HL-60/S4 treated with phorbol 12-myristate 13-acetate at 8.2 ng/mL for 4 days and 3 days (cell line): ENCODE measurements around the gene SERPINA3.

Experiments
- in situ Hi-C: fragments of 300-500 bp; cut with MboI; formaldehyde crosslinking; loops from 2 replicates; pipeline ENCODE4 v1.15.0; 2022; ENCODE audit warnings: low sequenced_read_pairs

Gene SERPINA3

DNA sequence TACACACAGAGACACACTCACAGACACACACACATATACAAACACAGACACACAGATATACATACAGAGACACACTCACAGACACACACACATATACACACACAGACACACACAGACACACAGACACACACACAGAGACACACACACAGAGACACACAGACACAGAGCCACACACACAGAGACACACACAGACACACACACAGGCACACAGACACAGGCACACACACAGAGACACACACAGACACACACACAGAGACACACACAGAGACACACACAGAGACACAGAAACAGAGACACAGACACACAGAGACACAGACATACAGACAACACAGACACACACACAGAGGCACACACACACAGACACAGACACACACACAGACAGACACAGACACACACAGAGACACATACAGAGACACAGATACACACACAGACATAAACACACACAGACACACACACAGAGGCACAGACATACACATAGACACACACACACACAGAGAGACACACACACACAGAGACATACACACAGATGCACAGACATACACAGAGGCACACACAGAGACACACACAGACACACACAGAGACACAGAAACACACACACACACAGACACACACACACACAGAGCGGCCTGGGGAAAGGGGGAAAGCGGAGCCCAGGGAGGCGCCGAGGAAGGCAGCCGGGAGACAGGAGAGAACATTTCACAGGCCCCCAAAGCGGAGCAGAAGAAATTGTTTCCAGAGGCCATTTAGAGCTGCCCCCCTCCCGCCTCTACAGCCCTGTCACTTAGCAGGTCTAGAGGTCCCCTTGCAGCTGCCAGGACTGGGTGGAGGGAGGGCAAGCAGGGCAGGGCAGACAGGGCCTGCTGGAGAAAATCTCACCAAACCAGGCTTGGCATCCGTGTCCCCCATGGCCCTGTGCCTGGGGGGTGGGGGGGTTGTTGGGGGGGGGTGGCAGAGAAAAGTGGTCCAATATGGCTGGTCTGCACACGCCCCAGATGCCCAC is 38.9 kb downstream of the SERPINA3 start:
- in situ Hi-C loops = no loop called here

DNA sequence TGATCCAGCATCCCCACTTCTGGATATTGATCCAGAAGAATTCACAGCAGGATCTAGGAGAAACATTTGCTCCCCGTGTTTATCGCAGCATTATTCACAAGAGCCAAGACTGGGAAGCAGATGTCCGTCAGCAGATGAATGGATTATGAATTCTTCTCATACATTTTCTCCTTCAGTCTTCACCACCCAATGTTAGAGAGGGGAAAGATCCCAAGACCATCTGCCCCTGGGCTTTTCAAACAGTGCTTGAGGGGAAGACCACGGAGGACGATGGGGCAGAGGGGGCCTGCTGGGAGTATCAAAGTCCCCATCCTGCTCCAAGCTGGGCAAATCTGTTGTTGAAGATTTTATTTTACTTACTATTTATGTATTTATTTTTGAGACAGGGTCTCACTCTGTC is 41.1 kb downstream of the SERPINA3 start:
- in situ Hi-C loops = no loop called here

DNA sequence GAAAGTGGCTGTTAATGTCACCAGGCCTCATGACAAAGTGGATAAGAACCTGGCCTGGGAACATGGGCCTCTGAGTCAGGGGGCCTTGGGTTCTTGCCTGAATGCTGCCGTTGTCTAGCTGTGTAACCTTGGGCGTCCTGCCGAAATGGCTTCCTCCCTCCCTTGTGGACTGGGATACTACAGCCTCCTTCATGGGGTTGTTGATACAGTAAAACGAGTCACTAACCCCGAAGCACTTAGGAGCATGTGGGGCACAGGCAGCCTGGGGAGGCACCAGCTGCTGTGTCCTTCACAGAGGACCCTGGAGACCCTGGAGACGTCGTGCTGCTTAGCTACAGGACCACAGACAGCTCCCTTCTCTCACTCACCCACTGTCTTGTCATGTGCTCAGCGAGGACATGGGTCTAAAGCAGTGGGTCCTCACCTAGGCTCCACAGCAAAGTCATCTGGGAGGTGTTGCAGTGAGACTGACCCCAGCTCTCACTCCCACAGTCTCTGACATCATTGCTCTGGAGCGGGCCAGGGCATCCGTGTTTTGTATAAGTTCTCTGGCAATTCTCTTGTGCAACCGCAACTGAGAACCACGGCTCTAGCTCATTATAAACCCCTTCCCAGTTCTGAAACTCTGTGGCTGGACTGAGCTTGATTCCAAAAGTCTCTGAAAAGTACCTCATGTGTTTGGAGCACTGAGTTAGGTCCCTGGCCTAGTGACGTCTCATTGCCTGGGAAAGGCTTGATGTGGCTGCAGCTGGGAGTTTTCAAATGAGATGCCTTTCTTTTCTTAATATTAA is 42.1 kb downstream of the SERPINA3 start:
- in situ Hi-C loops = no loop called here

DNA sequence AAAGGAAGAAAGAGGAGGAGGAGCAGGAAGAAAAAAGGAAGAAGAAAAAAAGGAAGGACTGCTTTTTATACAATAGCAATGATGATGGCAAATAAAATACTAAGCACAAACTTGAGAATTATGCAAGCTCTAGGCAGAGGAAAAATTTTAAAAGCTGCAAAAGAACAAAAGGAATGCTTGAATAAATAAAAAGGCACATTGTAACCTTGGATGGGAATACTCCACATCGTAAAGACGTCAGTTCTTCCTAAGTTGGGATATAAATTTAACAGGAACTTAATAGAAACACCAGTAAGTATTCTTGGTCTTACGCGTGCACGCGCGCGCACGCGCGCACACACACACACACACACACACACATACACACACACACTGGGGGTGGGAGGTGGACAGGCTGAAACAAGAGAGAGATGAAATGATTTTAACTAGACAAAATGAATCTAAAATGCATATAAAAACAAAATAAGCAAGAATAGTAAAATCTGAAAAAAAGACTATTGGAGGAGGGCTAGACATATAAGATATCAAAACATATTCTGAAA is 43.0 kb downstream of the SERPINA3 start:
- in situ Hi-C loops = no loop called here

DNA sequence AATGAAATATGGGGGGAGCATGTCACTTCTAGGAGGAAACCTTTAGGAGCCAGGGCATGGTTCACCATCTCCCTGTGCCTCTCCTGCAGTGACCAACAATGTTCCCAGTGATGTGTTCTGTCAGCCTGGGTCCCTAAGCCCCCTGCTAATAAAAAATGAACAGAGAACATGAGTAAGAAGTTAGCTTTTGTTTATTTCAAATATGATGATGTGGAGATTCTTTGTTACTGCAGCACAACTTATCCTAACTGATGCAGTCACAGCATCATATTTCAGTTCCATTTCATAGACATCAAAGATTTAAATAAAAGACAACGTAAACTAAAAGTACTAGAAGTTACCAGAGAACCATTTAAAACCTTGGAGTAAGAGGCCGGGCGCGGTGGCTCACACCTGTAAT is 43.9 kb downstream of the SERPINA3 start:
- in situ Hi-C loops = no loop called here

DNA sequence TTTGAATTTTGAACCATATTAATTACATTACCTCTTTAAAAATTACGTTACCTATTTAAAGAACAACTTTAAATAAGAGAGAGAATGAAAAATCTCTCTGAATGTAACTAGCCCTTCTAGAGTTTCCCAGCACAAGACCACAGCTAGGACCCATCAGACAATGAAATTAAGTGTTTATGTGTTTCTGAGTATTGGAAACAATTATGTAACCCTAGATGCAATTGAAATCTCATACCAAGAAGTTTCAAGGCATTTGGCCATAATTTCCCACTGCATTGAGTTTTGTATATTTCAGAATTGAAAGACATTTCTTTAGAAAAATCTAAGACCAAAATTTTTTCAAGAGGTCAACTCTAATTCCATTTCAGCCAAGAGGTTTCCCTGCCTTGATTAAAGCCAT is 47.1 kb downstream of the SERPINA3 start:
- in situ Hi-C loops = no loop called here

DNA sequence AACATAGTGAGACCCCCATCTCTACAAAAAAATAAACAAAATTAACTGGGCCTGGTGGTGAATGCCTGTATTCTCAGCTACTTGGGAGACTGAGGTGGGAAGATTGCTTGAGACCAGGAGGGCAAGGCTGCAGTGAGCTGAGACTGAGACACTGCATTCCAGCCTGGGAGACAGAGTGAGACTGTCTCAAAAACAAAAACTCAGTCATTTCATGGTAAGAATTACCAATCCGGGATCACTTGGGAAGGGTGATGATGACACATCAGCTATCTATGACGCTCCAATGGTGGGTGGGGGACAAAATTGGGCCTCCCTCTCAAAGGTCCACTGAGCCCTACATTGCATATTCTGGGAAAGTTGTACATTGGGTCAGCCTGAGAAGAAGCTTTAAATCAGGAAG is 47.7 kb downstream of the SERPINA3 start:
- in situ Hi-C loops = no loop called here

DNA sequence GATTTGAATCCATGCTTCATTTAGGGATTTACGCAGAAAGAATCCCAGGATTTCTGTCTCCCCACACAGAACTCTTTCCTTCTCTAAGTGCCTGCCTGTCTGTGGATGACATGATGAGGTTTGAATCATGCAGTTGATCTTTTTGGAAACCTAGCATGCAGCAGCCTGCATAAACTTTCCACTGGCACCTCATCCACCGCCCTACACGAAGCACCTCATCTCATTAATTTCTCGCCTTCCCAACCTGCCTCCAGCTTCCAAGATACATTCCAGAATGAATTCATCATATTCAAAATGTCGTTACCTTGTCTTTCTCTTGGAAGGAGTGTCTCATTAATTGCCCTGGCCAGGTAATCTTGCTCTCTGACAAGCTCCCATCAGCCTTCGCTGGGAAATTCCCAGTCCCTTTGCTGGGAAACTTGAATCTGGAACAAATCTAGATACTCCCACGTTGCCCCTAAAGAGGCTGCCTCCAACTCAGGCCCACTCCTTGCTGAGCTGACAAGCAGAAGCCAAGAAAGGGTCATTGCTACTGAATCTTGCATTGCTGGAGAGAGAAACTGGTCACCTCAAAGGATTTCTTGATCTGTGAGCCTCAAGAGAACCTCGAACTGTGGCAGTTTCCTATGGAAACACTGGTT is 48.2 kb downstream of the SERPINA3 start:
- in situ Hi-C loops = no loop called here

DNA sequence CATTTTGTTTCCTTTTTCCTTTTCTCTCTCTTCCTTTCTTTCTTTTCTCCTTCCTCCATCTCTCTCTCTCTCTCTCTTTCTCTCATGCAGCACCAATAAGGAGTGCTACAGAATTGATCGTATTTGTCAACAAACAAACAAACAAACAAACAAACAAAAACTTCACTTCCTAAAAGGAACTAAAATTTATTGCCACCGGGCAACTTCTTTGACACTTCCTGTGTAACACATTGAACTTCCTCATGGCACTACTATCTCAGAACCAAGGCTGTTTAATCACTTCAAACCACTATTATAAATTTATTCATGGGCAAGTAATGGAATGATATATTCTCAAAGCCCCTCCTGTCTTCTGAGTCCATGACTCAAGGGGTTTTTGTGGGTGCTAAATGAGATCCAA is 51.3 kb downstream of the SERPINA3 start:
- in situ Hi-C loops = no loop called here

DNA sequence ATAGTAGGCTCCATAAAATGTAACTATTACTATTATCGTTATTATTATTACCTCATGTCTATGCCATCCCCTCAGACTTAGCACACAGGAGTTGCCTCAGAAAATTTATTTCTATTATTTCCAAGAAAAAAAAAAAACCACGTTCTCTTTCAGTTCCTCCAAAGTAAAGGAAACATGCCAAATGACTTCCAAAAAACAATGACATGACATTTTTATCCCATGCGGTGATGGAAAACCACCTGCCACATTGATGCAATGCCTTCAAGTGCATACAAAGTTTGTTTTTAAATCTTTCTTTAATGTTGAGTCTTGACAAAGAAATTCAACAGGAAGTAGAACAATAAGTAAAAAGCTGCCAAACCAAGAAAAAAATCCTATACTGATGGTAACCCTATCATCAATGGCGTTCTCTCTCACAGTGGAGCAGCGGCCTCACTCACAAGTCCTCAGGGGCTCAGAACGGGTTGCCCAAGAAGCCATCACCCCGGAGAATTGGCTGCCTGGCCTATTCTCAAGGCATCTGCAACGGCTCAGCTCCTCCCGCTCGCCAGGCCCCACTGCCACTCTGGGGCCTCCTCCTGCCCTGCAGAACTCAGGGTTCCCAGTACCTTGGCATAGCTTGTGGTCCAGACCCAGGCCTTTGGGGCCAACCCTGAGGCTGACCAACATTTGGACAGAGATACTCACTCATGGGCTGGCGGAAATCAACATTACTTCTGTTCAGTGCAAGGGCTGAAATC is 51.9 kb downstream of the SERPINA3 start:
- in situ Hi-C loops = no loop called here

DNA sequence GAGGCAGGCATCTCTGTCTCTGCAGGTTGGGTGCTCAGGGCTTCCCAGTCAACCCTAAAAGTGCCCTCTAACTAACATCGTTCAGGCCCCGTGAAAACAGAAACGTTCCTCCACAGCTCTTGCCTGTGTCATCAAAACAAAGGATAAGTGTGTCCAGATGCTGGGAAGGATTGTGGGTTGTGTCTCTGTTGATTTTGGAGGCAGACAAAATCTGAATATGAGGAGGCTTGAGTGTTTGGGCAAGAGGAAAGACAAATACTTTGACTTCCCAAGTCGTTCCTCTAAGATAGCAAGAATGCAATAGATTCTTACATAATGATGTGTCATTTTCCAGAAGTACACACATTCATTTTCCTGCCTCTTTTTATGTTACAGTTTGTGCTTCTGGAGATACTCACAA is 52.9 kb downstream of the SERPINA3 start:
- in situ Hi-C loops = no loop called here

DNA sequence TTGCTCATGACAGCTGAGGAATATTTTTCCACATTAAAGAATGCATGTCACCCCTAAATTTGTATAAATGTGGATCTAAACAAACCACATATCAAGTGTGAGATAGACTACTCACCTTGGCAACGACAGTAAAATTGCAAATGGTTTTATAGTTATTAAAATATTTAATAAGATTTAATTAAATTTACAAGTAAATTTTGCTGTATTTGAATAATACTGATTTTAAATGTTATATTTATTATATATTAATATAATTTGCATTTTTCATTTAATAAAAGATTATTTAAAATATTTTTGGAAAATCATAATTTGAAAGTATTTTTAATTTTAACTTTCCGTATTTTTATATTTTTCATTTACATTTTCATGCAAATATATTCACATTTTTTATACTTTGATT is 53.4 kb downstream of the SERPINA3 start:
- in situ Hi-C loops = no loop called here

DNA sequence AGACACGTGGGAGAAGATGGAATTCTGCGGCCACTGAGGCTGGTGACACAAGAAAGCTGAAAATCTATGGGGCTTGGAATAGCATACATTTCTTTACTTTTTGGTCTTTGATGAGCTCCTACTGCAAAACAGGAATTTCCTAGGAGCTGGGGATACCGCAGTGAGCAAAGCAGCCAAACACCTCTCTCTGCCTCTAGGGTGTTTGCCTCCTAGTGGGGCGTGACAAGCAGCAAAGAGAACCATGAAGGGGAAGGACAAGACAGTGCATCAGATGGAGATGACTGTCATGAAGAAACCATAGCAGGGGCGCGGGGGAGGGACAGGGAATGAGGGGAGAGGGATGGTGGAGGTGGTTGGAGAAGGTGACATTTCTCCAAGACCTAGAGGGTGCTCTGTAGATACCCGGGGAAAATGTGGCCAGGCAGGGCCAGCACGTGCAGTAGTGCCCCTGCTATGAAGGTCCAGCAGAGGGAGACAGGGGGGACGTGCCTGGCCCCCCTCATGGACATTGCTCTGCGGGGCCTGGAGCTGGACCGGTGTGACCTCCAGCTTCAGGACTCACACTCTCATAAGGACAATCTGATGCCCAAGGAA is 58.6 kb downstream of the SERPINA3 start:
- in situ Hi-C loops = no loop called here

DNA sequence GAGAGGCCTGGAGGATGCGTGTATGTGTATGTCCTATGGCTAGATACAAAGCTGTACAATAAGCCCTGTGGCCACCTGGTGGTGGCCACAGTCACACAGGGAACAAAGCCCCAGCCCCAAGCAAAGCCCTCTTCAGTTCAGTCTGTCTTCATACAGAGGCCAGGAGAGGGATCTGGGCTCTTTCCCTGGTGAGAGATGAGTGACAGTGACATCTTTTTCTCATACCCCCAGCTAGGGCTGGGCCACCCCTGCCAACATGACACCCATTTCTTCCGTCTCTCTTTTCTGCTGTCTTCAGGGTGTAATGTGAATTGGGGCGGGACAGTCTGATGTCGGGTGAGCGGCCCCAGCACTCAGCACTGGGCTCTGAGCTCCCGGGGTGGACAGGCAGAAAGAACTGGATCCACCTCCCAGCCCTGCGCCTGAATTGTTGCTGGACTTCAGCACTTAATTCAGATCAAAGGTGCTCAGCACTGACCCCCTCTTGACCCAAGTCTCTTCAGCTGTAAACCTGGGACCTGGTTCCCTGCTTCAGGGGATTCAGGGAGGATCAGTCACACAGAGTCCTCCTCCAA is 59.8 kb downstream of the SERPINA3 start:
- in situ Hi-C loops = no loop called here

DNA sequence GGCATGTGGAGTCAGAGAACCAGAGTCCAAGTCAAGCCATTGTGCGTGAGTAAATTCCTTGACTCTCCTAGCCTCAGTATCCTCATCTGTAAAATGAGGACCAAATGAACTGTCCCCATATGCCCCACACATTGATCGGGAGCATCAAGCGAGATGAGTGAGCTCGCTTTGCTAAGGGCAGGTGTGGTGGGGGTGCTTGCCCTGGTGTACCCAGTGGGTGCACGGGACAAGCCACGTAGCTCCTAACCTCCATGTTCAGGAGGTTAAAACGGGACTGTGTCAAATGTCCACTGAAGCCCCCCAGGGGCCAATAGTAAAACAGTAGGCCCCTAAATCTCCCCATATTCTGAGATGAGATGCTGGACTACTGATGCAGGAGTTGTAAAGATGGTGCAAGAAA is 60.9 kb downstream of the SERPINA3 start:
- in situ Hi-C loops = no loop called here
